Measurements from ENCODE around the gene PGGHG.

Gene PGGHG

GRCh38 chr11:285894-286220, 3.1 kb upstream of the PGGHG start:
- no peak for DNase-seq

- peak; percentile 81 for DNase-seq
Measured at GRCh38 chr11:286977-287820, 1.7 kb upstream of the PGGHG start.

GRCh38 chr11:287821-288477, 977 bp upstream of the PGGHG start:
- peak; percentile 69 for DNase-seq

- DNase-seq, result no peak
Measured at GRCh38 chr11:289398-289711, 429 bp downstream of the PGGHG start.

- no peak for DNase-seq
Measured at GRCh38 chr11:289712-290620, 1.0 kb downstream of the PGGHG start.

- DNase-seq, result no peak
Measured at GRCh38 chr11:290621-291231, 1.8 kb downstream of the PGGHG start.

- DNase-seq, result no peak
Measured at GRCh38 chr11:291281-292210, 2.6 kb downstream of the PGGHG start.

- DNase-seq, result no peak
Measured at GRCh38 chr11:292211-293121, 3.5 kb downstream of the PGGHG start.

- no peak for DNase-seq
Measured at GRCh38 chr11:293271-293851, 4.4 kb downstream of the PGGHG start.

- no peak for DNase-seq
Measured at GRCh38 chr11:293852-294661, 5.1 kb downstream of the PGGHG start.

GRCh38 chr11:294780-295179, 5.9 kb downstream of the PGGHG start:
- DNase-seq, result no peak

GRCh38 chr11:295351-296170, 6.6 kb downstream of the PGGHG start:
- no peak for DNase-seq

- no peak for DNase-seq
Measured at GRCh38 chr11:296171-297050, 7.5 kb downstream of the PGGHG start.

GRCh38 chr11:297051-297585, 8.2 kb downstream of the PGGHG start:
- DNase-seq, result no peak

GRCh38 chr11:297586-298405, 8.9 kb downstream of the PGGHG start:
- peak; percentile 61 for DNase-seq

GRCh38 chr11:298406-299065, 9.6 kb downstream of the PGGHG start:
- no peak for DNase-seq
